GM18508 (cell line): ENCODE results near the gene ZNF70.
"Not testable (repeated sequence)": the region's sequence is repeated elsewhere in the genome, so short reads cannot be mapped to it uniquely, and the experiment has no call there.

Experiments used
- ATAC-seq: cut with Tn5 transposase; IDR thresholded peaks from one replicate; pipeline ENCODE4 v1.9.1; 2021; ENCODE audit warnings: moderate number of reproducible peaks; ENCODE audit not compliant: insufficient read depth, unreplicated experiment

The ZNF70 gene

GRCh38 chr22:23762842-23763578, 12.1 kb upstream of the ZNF70 start, which contains the start of gene C22orf15:
Gene C22orf15, plus strand, starts transcription at chr22:23762990. Its CDS starts 317 bp downstream, at chr22:23763307.
- ATAC-seq: no peak

GRCh38 chr22:23760056-23760455, 9.1 kb upstream of the ZNF70 start:
- no peak for ATAC-seq

- ATAC-seq: no peak
These were observed 8.7 kb upstream of the ZNF70 start for GRCh38 chr22:23759566-23759965.

GRCh38 chr22:23756891-23757290, 6.0 kb upstream of the ZNF70 start:
- no peak for ATAC-seq

GRCh38 chr22:23755711-23756110, 4.8 kb upstream of the ZNF70 start:
- ATAC-seq: no peak

- ATAC-seq: no peak
These were observed 4.2 kb upstream of the ZNF70 start for GRCh38 chr22:23754980-23755636.

- no peak for ATAC-seq
These were observed 3.5 kb upstream of the ZNF70 start, which contains the start of gene VPREB3 for GRCh38 chr22:23754220-23754919. Gene VPREB3, minus strand, starts transcription at chr22:23754425. Its CDS starts 62 bp downstream, at chr22:23754363.

GRCh38 chr22:23753385-23753784, 2.5 kb upstream of the ZNF70 start:
- ATAC-seq: no peak

GRCh38 chr22:23752750-23753149, 1.8 kb upstream of the ZNF70 start:
- no peak for ATAC-seq

- ATAC-seq: no peak
These were observed 1.3 kb upstream of the ZNF70 start for GRCh38 chr22:23752090-23752691.

- ATAC-seq: no peak
These were observed 607 bp upstream of the ZNF70 start for GRCh38 chr22:23751441-23751996.

GRCh38 chr22:23750367-23750713, 572 bp downstream of the ZNF70 start:
- no peak for ATAC-seq

GRCh38 chr22:23749841-23750301, 1.0 kb downstream of the ZNF70 start:
- no peak for ATAC-seq

- no peak for ATAC-seq
These were observed 5.1 kb downstream of the ZNF70 start for GRCh38 chr22:23745791-23746190.

- ATAC-seq: no peak
These were observed 6.4 kb downstream of the ZNF70 start for GRCh38 chr22:23744485-23744884.

GRCh38 chr22:23744001-23744400, 6.9 kb downstream of the ZNF70 start:
- no peak for ATAC-seq

- no peak for ATAC-seq
These were observed 7.6 kb downstream of the ZNF70 start for GRCh38 chr22:23743303-23743705.

- ATAC-seq: no peak
These were observed 8.2 kb downstream of the ZNF70 start for GRCh38 chr22:23742505-23743264.

GRCh38 chr22:23737696-23738095, 13.2 kb downstream of the ZNF70 start:
- ATAC-seq: no peak

GRCh38 chr22:23728108-23728507, 22.8 kb downstream of the ZNF70 start:
- not testable (repeated sequence) for ATAC-seq
